Stimulated activated CD8-positive, alpha-beta memory T cell treated with anti-CD3 and anti-CD28 coated beads, Interleukin-4, amount 100 ng/mL, for 1 hour (primary cell): ENCODE data around the gene NMT1.
"Not testable (repeated sequence)": the region's sequence is repeated elsewhere in the genome, so short reads cannot be mapped to it uniquely, and the experiment has no call there.

Experiments
- DNase-seq, 2 donors: peaks; one replicate each; pipeline ENCODE4 v3.0.0-alpha.2; 2020; ENCODE audit warnings: low read depth in 2 of 2, low spot score in 1 of 2

NMT1 gene

GRCh38 chr17:45117848-45118646 lies 56.9 kb downstream of the NMT1 start:
- DNase-seq: no peak

DNA sequence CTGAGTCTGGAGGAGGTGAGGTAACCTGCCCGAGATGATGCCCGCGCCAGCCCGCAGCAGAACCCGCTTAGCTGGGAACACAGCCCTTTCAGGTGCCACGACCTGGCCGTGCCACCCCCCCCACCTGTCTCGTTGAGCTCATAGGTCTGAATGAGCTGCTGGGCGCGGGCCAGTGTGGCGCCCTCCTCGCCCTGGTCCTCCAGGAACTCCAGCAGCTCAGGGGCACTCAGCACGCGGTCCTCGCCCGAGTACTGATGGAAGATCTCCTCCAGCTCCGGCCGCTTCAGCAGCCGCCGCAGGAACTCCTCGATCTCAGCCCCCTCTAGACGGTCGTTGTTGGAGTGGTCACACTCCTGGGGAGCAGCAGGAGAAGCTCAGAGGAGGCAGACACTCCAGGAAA lies 57.6 kb downstream of the NMT1 start:
- DNase-seq: no peak

DNA sequence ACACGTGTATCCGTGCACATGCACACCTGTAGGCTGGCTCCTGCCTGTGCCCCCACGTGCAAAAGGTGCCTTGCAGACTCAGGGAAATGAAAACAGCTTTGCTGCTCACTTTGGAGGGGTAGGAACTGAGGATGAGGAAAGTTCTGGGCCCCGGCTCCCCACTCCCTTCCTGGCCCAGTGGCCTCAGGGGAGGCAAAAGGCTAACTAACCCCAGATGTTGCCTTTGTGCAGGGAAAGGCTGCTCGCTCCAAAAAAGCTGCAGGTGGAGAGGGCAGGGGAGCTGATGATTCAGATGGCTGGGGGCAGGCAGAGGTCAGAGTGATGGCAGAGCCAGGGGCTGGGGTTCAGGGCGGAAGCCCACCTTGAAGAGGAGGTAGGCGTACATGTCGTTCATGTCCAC lies 58.8 kb downstream of the NMT1 start:
- DNase-seq: no peak

DNA sequence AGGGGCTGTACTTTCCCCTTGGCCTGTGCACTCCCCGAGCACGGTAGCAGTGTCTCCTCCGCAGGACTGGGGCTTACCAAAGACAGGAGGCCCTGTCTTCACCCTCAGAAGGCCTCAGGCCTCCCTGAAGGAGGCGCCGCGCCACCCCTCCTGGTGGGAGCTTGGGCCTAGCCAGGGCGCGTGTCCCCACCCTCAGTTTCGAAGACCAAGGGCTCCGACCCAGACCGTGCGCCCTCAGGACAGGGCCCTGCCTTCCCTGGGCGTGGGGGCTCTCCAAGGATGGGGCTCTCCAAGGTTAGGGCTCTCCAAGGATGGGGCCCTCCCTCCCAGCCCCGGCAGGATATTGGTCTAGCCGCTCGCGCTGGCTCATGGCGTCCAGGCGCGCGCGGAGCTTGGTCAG lies 59.4 kb downstream of the NMT1 start:
- DNase-seq: no peak

DNA sequence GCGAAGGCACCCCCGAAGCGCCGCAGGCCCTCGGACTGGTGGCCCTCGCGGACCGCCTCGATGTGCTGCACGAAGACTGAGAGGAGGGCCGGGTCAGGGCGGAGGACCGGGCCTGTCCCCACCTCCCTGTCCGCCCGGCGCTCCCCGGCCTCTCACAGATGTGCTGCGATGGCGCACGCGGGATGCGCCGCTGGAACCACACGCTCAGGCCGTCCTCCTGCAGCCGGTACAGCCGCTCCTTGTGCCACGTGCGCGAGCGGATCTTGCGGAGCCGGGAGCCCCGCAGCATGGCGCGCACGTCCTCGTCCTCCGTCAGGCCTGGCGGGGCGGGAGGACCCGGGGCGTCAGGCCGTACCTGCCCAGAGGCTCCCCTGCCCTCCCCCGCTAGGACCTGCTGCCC lies 59.9 kb downstream of the NMT1 start:
- no peak for DNase-seq

GRCh38 chr17:45123076-45123770 lies 62.1 kb downstream of the NMT1 start:
- DNase-seq: no peak

GRCh38 chr17:45123930-45124796 lies 63.0 kb downstream of the NMT1 start:
- DNase-seq: no peak

GRCh38 chr17:45124797-45125122 lies 63.6 kb downstream of the NMT1 start:
- not testable (repeated sequence) for DNase-seq

DNA sequence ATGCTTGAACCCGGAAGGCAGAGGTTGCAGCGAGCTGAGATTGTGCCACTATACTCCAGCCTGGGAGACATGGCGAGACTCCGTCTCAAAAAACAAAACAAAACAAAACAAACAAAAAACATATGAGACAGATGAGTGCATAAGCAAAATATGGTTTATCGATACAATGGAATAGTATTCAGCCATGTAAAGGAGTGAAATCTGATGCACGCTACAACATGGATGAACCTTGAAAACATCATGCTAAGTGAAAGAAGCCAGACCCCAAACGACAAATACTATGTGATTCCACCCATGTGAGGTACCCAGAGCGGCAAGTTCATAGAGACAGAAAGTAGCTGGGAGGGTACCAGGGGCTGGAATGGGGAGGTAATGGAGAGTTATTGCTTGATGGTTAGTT lies 64.4 kb downstream of the NMT1 start:
- no peak for DNase-seq

GRCh38 chr17:45127207-45127547 lies 66.1 kb downstream of the NMT1 start:
- DNase-seq: no peak

DNA sequence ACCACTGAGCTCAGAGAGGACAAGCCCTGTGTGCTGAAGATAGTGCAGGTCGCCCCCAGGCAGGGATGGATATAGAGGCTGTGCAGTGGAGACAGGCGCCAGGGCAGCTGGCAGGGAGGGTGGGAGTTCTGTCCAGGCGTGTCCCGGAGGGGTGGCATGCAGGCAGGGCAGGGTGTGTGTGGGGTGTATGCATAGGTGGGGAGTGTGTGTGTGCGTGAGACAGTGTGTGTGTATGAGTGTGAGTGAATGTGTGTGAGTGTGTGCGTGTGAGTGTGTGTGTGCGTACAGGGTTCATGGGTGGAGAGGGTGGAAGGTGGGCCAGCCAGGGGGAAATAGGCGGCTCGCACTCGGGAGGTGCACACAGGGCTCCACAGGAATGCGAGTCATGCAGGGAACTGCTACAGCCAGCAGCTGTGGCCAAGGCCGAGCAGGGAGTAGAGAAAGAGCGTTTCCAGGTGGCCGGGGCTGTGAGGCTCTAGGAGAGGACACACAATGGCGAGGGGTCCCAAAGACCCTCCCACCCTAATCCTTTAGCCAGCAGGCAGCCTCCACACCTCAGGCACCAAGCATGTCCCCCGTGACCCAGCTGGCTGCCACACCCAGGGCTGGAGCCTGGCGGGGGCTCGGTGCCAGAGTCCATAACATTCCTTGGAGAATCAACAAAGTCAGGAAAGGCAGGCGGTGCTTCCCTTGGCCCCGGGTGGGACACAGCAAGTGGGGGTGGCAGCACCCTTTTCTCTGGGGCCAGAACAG lies 66.6 kb downstream of the NMT1 start:
- no peak for DNase-seq

GRCh38 chr17:45128331-45128730 lies 67.2 kb downstream of the NMT1 start:
- no peak for DNase-seq

- DNase-seq: no peak
Measured at GRCh38 chr17:45128989-45129388, 67.9 kb downstream of the NMT1 start.

GRCh38 chr17:45129426-45129939 lies 68.4 kb downstream of the NMT1 start:
- no peak for DNase-seq

DNA sequence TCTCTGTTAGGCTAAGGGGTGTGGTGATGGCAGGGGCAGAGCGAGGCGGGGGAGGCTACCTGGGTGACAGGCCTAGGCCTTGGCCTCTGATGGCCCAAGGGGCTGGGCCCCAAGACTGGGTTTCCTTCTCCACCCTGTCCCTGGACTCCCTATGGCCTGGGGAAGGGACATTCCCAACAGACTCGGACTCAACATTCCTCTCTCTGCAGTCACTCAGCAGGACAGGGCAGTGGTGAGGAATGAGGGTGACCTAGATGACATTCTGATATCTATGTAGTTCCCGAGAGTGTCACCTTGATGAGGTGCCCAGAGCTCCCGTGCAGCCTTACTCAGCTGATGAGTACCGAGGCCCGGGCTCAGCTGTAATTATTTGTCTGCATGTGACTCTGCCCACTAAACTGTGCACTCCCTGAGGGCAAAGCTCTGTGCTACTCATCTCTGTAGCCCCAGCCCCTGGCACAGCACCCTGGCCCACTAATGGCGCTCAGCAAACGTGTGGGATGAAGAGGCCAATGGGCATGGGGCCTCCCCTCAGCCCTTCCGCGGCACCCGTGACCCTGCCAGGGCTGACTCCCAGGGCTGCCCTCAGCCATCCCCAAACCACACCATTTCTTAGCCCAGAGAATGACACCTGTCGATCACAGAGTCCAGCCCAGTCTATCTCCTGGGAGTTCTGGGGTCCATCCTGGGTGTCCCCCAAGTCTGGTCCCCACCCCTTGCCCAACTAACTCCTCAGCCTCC lies 69.0 kb downstream of the NMT1 start:
- no peak for DNase-seq

DNA sequence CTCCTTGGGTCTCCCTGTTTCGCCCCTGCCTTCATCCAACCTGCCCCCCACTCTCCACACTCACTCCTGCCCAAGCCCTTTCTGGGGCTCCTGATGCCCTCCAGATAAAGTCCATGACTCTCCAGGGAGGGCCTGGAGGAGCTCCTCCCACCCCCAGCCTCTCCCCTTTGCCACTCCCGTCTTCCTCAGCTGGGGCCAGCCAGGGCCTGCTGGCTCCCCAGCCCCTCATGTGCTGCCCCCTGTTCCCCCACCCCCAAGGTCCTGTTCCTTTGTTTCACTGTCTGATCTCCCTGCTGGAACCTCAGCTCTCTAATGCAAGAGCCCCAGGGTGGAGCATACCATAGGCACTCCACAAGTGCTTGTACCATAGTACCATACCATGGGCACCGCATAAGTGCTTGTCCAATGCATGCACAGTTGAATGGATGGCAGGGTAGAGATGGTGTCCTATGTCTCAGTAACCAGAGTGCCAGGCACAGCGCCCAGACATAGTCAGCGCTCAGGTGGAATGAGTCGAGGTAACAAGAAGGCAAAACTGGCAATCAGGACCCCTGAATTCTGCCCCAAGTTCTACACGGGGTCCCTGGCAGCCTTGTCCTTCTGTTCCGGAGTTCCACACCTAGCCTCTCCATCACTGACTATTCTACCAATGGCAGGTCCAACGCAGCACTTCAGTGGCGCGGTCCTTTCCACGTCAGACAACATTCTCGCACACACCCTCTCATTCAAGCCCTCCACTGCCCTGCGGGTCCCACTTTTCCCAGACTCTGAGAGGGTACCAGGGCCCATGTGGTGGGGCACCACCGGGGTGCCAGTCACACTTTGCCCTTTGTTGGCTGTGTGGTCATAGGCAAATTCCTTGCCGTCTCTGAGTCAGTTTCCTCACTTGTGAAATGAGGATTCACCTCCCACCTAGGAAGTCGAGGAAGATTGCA lies 69.8 kb downstream of the NMT1 start:
- no peak for DNase-seq

- no peak for DNase-seq
Measured at GRCh38 chr17:45131616-45132319, 70.7 kb downstream of the NMT1 start.

- no peak for DNase-seq
Measured at GRCh38 chr17:45132320-45132571, 71.1 kb downstream of the NMT1 start, which contains the start of gene PLCD3. Gene PLCD3 (minus strand): TSS chr17:45132515. CDS start chr17:45132410, 105 bp downstream.
